Neutrophil (primary cell): ENCODE results near the gene KLHL15.
"Not testable (repeated sequence)": the region's sequence is repeated elsewhere in the genome, so short reads cannot be mapped to it uniquely, and the experiment has no call there.

Source experiments
- H3K27ac ChIP-seq: fragments of 200-600 bp; sonication (generic); 2 replicates; pipeline ENCODE4 v1.5.1; 2016; ENCODE audit warnings: mild to moderate bottlenecking, moderate library complexity
- H3K27me3 ChIP-seq: fragments of 200-600 bp; sonication (generic); 2 replicates; pipeline ENCODE4 v1.6.0; 2016; ENCODE audit warnings: mild to moderate bottlenecking
- H3K36me3 ChIP-seq: fragments of 200-600 bp; sonication (generic); 2 replicates; pipeline ENCODE4 v1.5.1; 2017
- H3K4me1 ChIP-seq, 2 experiments: fragments of 200-600 bp in 1 of 2; sonication (generic) in 1 of 2; 1 replicate in 1 of 2; 2 replicates in 1 of 2; pipeline versions ENCODE4 v1.5.1 to v1.6.1; 2013 to 2016; ENCODE audit warnings: low read depth in 1 of 2, low read length in 1 of 2, mild to moderate bottlenecking in 1 of 2, moderate library complexity in 1 of 2; ENCODE audit not compliant: control insufficient read depth in 1 of 2, insufficient read depth in 1 of 2
- H3K4me3 ChIP-seq, 2 experiments: fragments of 200-600 bp in 1 of 2; sonication (generic) in 1 of 2; 1 replicate in 1 of 2; 2 replicates in 1 of 2; pipeline ENCODE4 v1.5.1; 2013 to 2016; ENCODE audit warnings: low read depth in 1 of 2, low read length in 1 of 2, mild to moderate bottlenecking in 1 of 2, moderate library complexity in 1 of 2
- H3K9me3 ChIP-seq: fragments of 200-600 bp; sonication (generic); 2 replicates; pipeline ENCODE4 v1.5.1; 2016
- CTCF ChIP-seq: fragments of 200-600 bp; sonication (generic); IDR thresholded peaks from 2 replicates; pipeline ENCODE4 v1.5.1; 2016; ENCODE audit warnings: antibody characterized with exemption

Gene KLHL15

GRCh38 chrX:24046060-24046459 is 19.1 kb upstream of the KLHL15 start:
- not testable (repeated sequence) for H3K4me1 ChIP-seq, H3K27me3 ChIP-seq, H3K9me3 ChIP-seq, H3K4me3 ChIP-seq, H3K36me3 ChIP-seq, H3K27ac ChIP-seq

GRCh38 chrX:24037729-24038128 is 10.7 kb upstream of the KLHL15 start:
- H3K4me1 ChIP-seq, result no peaks in the 10 kb centered on the region
- H3K27me3 ChIP-seq, result no peaks in the 10 kb centered on the region
- H3K36me3 ChIP-seq, result no peaks in the 10 kb centered on the region
- H3K4me3 ChIP-seq, result no peak overlapping the region
- H3K9me3 ChIP-seq, result no peaks in the 10 kb centered on the region
- H3K27ac ChIP-seq, result no peak overlapping the region
- no peak for TF ChIP-seq CTCF

GRCh38 chrX:24034485-24034884 is 7.5 kb upstream of the KLHL15 start:
- TF ChIP-seq CTCF, result no peak

GRCh38 chrX:24030597-24030996 is 3.6 kb upstream of the KLHL15 start:
- Histone ChIP-seq H3K27me3 (no peaks in the 10 kb centered on the region), H3K36me3 (no peaks in the 10 kb centered on the region), H3K27ac (no peak overlapping the region), H3K4me3 (no peak overlapping the region), H3K4me1 (peaks cover 0 to 10% of the 10 kb centered on the region in 2 experiments), H3K9me3 (no peaks in the 10 kb centered on the region)
- no peak for TF ChIP-seq CTCF

More at GRCh38 chrX:24034485-24034884, 7.5 kb upstream of the KLHL15 start:
- Histone ChIP-seq H3K9me3 (no peaks in the 10 kb centered on the region), H3K27me3 (no peaks in the 10 kb centered on the region), H3K4me3 (no peak overlapping the region), H3K27ac (no peak overlapping the region), H3K4me1 (no peaks in the 10 kb centered on the region), H3K36me3 (no peaks in the 10 kb centered on the region)

- Histone ChIP-seq H3K27ac (no peak overlapping the region), H3K4me3 (no peak overlapping the region), H3K4me1 (peaks cover 7 to 21% of the 10 kb centered on the region in 2 experiments), H3K36me3 (no peaks in the 10 kb centered on the region), H3K27me3 (no peaks in the 10 kb centered on the region), H3K9me3 (no peaks in the 10 kb centered on the region)
- no peak for TF ChIP-seq CTCF
Observed at GRCh38 chrX:24027985-24028384, 999 bp upstream of the KLHL15 start.

GRCh38 chrX:24026432-24026831 is 554 bp downstream of the KLHL15 start:
- peak overlapping the region; percentile 97 for H3K27ac ChIP-seq
- H3K27me3 ChIP-seq, result no peaks in the 10 kb centered on the region
- H3K4me3 ChIP-seq, result peak overlapping the region; percentile 72 to 80
- TF ChIP-seq CTCF, result no peak
- peaks cover 7 to 21% of the 10 kb centered on the region in 2 experiments for H3K4me1 ChIP-seq
- H3K36me3 ChIP-seq, result no peaks in the 10 kb centered on the region
- H3K9me3 ChIP-seq, result no peaks in the 10 kb centered on the region
